Aorta (tissue), 5 donors: ENCODE measurements around the gene NCK1. TPM values are rescaled to one million over a fixed set of nuclear protein-coding genes. Genes with fewer than 3 reads are reported as not detected.
"Not testable (repeated sequence)": the region's sequence is repeated elsewhere in the genome, so short reads cannot be mapped to it uniquely, and the experiment has no call there.

Source experiments
- ATAC-seq: fragments of 200-7000 bp; cut with Tn5 transposase; one replicate; pipeline ENCODE4 v1.9.1; 2022; ENCODE audit warnings: moderate library complexity; ENCODE audit not compliant: low FRiP score
- DNase-seq, 2 donors: peaks; one replicate each; pipeline ENCODE4 v3.0.0-alpha.2; 2020
- H3K27ac ChIP-seq, 2 donors: one replicate each; pipeline ENCODE4 v1.5.1; 2013; ENCODE audit warnings: low read length in 2 of 2, mild to moderate bottlenecking in 2 of 2, moderate library complexity in 2 of 2, control low read depth in 1 of 2, inconsistent platforms in 1 of 2, low read depth in 1 of 2
- H3K27me3 ChIP-seq, 2 donors: one replicate each; pipeline ENCODE4 v1.6.1; 2013; ENCODE audit warnings: control low read depth in 1 of 2, low read length in 1 of 2, mild to moderate bottlenecking in 1 of 2, moderate library complexity in 1 of 2; ENCODE audit not compliant: insufficient read depth in 2 of 2, control insufficient read depth in 1 of 2
- H3K36me3 ChIP-seq, 2 donors: one replicate each; pipeline ENCODE4 v1.6.1; 2013; ENCODE audit warnings: control low read depth in 1 of 2, low read length in 1 of 2, mild to moderate bottlenecking in 1 of 2; ENCODE audit not compliant: insufficient read depth in 2 of 2, control insufficient read depth in 1 of 2
- H3K4me1 ChIP-seq, 2 donors: one replicate each; pipeline ENCODE4 v1.6.1; 2013; ENCODE audit warnings: low read length in 2 of 2, control low read depth in 1 of 2, mild to moderate bottlenecking in 1 of 2, moderate library complexity in 1 of 2; ENCODE audit not compliant: insufficient read depth in 2 of 2, control insufficient read depth in 1 of 2
- H3K4me3 ChIP-seq, 2 donors: one replicate each; pipeline ENCODE4 v1.5.1; 2013; ENCODE audit warnings: low read length in 2 of 2, control low read depth in 1 of 2, mild to moderate bottlenecking in 1 of 2
- H3K9me3 ChIP-seq: one replicate; pipeline ENCODE4 v1.6.1; 2013; ENCODE audit warnings: mild to moderate bottlenecking, low read length; ENCODE audit not compliant: control insufficient read depth
- WGBS, 2 donors: extraction: QIAGEN DNeasy Blood & Tissue Kit; methylation state at CpG; one replicate each; pipeline ENCODE4 v1.1.7; 2013; 5-methylcytosine and 5-hydroxymethylcytosine counted together
- intact Hi-C, 2 donors: fragments of 100-400 bp; cut with DNase I; formaldehyde crosslinking; loops; one replicate each; pipeline versions ENCODE4 v1.14.2 to v1.15.0; 2022
- polyA plus RNA-seq, 2 donors: library from polyadenylated mRNA; stranded (reverse); fragments of 200-250 nt; gene quantifications; one replicate each; pipeline ENCODE4 v1.2.3, GENCODE V29; 2013
- total RNA-seq, 2 donors: library from RNA; stranded (reverse); fragmentation: NEBNext Ultra II Directional; extraction: Animal tissue kit (Norgen Biotek cat#: 25700); gene quantifications; one replicate each; pipeline ENCODE4 v1.2.1, GENCODE V29; 2021
- donor health status: healthy with polysubstance abuse.
- donor health status: Bipolar disorder and iron deficiency.
- donor health status: DM: no; HTN: no; CAD: no.
- donor health status: DM: no; HTN: no; CAD: no.
- donor health status: DM: yes; HTN: yes; CAD: no.

NCK1 gene
- total and polyA plus RNA-seq, 4 donors, result 21.0 to 51.9 (median 30.6) TPM

- DNase-seq, result no peak
- no peak for ATAC-seq
- Histone ChIP-seq H3K36me3 (peaks cover 0 to 1% of the 10 kb centered on the region in 2 donors), H3K4me1 (no peaks in the 10 kb centered on the region), H3K27ac (no peak overlapping the region), H3K9me3 (peaks cover 1% of the 10 kb centered on the region), H3K4me3 (no peak overlapping the region), H3K27me3 (no peaks in the 10 kb centered on the region)
- intact Hi-C loops, result no loop called here
- 80 to 88% methylated on average over 4 of the region's 4 CpGs for WGBS, 2 donors
Observed at GRCh38 chr3:136852180-136852579, 9.8 kb upstream of the NCK1 start.

GRCh38 chr3:136856665-136857064 is 5.3 kb upstream of the NCK1 start:
- ATAC-seq (no peak), DNase-seq (no peak)
- H3K4me1 ChIP-seq, result no peaks in the 10 kb centered on the region
- peaks cover 0 to 1% of the 10 kb centered on the region in 2 donors for H3K36me3 ChIP-seq
- no peaks in the 10 kb centered on the region for H3K27me3 ChIP-seq
- intact Hi-C loops, result no loop called here
- peaks cover 1% of the 10 kb centered on the region for H3K9me3 ChIP-seq
- H3K27ac ChIP-seq, result no peak overlapping the region
- H3K4me3 ChIP-seq, result no peak overlapping the region

- H3K4me3 ChIP-seq, result no peak overlapping the region
- no peaks in the 10 kb centered on the region for H3K27me3 ChIP-seq
- intact Hi-C loops, result no loop called here
- H3K27ac ChIP-seq, result no peak overlapping the region
- no peaks in the 10 kb centered on the region for H3K4me1 ChIP-seq
- peaks cover 0 to 1% of the 10 kb centered on the region in 2 donors for H3K36me3 ChIP-seq
- H3K9me3 ChIP-seq, result peaks cover 1% of the 10 kb centered on the region
- no peak for DNase-seq
- no peak for ATAC-seq
Observed at GRCh38 chr3:136858381-136858780, 3.6 kb upstream of the NCK1 start.

GRCh38 chr3:136860541-136860940 is 1.5 kb upstream of the NCK1 start:
- Histone ChIP-seq H3K4me1 (no peaks in the 10 kb centered on the region), H3K27ac (no peak overlapping the region), H3K27me3 (no peaks in the 10 kb centered on the region), H3K36me3 (peaks cover 0 to 1% of the 10 kb centered on the region in 2 donors), H3K4me3 (no peak overlapping the region), H3K9me3 (peaks cover 1% of the 10 kb centered on the region)
- 65 to 69% methylated on average over 4 of the region's 4 CpGs for WGBS, 2 donors
- ATAC-seq, result no peak
- intact Hi-C loops, result loop anchor here (5.0 to 10.0 kb wide), 5 partner anchors 43 to 152 kb away; partner anchors contain the start of genes STAG1 (in 2 of the 2) and SLC35G2 (in 1 of the 2)
- DNase-seq, result no peak

- peak; percentile 58 for ATAC-seq
- intact Hi-C loops, result loop anchor here (5.0 to 10.0 kb wide), 5 partner anchors 45 to 150 kb away; partner anchors contain the start of genes STAG1 (in 2 of the 2) and SLC35G2 (in 1 of the 2)
- H3K4me3 ChIP-seq, result peak overlapping the region; percentile 67 to 69
- H3K4me1 ChIP-seq, result no peaks in the 10 kb centered on the region
- WGBS, 2 donors, result 0 to 1% methylated on average over 23 to 39 of the region's 39 CpGs
- DNase-seq, result peak; percentile 65 to 81
- H3K27ac ChIP-seq, result peak overlapping the region in 1 of 2 donors; percentile 33
- no peaks in the 10 kb centered on the region for H3K9me3 ChIP-seq
- no peaks in the 10 kb centered on the region for H3K27me3 ChIP-seq
- no peaks in the 10 kb centered on the region for H3K36me3 ChIP-seq
Observed at GRCh38 chr3:136862617-136863322, 762 bp downstream of the NCK1 start.

- H3K4me3 ChIP-seq, result no peak overlapping the region
- H3K27me3 ChIP-seq, result no peaks in the 10 kb centered on the region
- no peak for ATAC-seq
- no peak for DNase-seq
- no peaks in the 10 kb centered on the region for H3K4me1 ChIP-seq
- H3K36me3 ChIP-seq, result peaks cover 0 to 3% of the 10 kb centered on the region in 2 donors
- no peak overlapping the region for H3K27ac ChIP-seq
- 95 to 97% methylated on average over 9 of the region's 9 CpGs for WGBS, 2 donors
- H3K9me3 ChIP-seq, result no peaks in the 10 kb centered on the region
- intact Hi-C loops, result loop anchor here in 1 of 2 donors (10.0 kb wide), 1 partner anchor 114 kb away; the partner anchor contains the start of gene STAG1
Observed at GRCh38 chr3:136869282-136869681, 7.3 kb downstream of the NCK1 start.

- H3K4me1 ChIP-seq, ATAC-seq, H3K4me3 ChIP-seq, H3K9me3 ChIP-seq, H3K27me3 ChIP-seq, intact Hi-C loops, H3K27ac ChIP-seq, DNase-seq, H3K36me3 ChIP-seq: not testable (repeated sequence)
- 96 to 100% methylated on average over 3 of the region's 3 CpGs for WGBS, 2 donors
Observed at GRCh38 chr3:136872258-136872657, 10.2 kb downstream of the NCK1 start.

- H3K27ac ChIP-seq, ATAC-seq, H3K9me3 ChIP-seq, H3K27me3 ChIP-seq, H3K4me3 ChIP-seq, intact Hi-C loops, H3K4me1 ChIP-seq, H3K36me3 ChIP-seq, DNase-seq: not testable (repeated sequence)
- 98 to 99% methylated on average over 2 of the region's 2 CpGs for WGBS, 2 donors
Observed at GRCh38 chr3:136879510-136879909, 17.5 kb downstream of the NCK1 start.

- no peaks in the 10 kb centered on the region for H3K9me3 ChIP-seq
- no peak overlapping the region for H3K4me3 ChIP-seq
- peaks cover 2 to 3% of the 10 kb centered on the region in 2 donors for H3K4me1 ChIP-seq
- WGBS, 2 donors, result 91 to 95% methylated on average over 1 of the region's 1 CpG
- intact Hi-C loops, result no loop called here
- DNase-seq (no peak), ATAC-seq (no peak)
- H3K36me3 ChIP-seq, result no peaks in the 10 kb centered on the region
- no peaks in the 10 kb centered on the region for H3K27me3 ChIP-seq
- H3K27ac ChIP-seq, result no peak overlapping the region
Observed at GRCh38 chr3:136882571-136882970, 20.6 kb downstream of the NCK1 start.
